WTC11 (cell line): ENCODE data around the gene MOSPD3.

Source experiments
- ATF6 ChIP-seq: sonication (generic); formaldehyde crosslinking; IDR thresholded peaks from 2 replicates; pipeline ENCODE4 v1.8.1; 2023; ENCODE audit warnings: mild to moderate bottlenecking, missing genetic modification reagents
- CTCF ChIP-seq: fragments of 200-600 bp; IDR thresholded peaks from 2 replicates; pipeline ENCODE4 v1.8.0; 2022; ENCODE audit warnings: antibody characterized with exemption
- GTF2I ChIP-seq: fragments of 250-450 bp; sonication (Bioruptor Pico); conservative IDR thresholded peaks from 2 replicates; pipeline ENCODE4 v1.4.0; 2021; ENCODE audit warnings: mild to moderate bottlenecking

- no peak for TF ChIP-seq GTF2I (CRISPR knock-in tag)
- TF ChIP-seq CTCF: no peak
- no peak for TF ChIP-seq ATF6 (CRISPR knock-in tag)
Observed at GRCh38 chr7:100567031-100567730, 45.2 kb upstream of the MOSPD3 start.
